Measurements from ENCODE around the gene TPSD1. TPM values are rescaled to one million over a fixed set of nuclear protein-coding genes. Genes with fewer than 3 reads are reported as not detected.

Gene TPSD1
- total and polyA plus RNA-seq, 5 donors from 2014 or later: not detected

- no peaks in the 10 kb centered on the region for H3K9me3 ChIP-seq (ENCODE audit: control insufficient read depth in 2 of 2, low read length in 2 of 2)
- H3K36me3 ChIP-seq (ENCODE audit: control insufficient read depth, insufficient read depth, low read length): no peaks in the 10 kb centered on the region
- H3K27me3 Mint-ChIP-seq: peaks cover 9% of the 10 kb centered on the region
- no peak overlapping the region for H3K4me3 Mint-ChIP-seq
- H3K4me1 ChIP-seq (ENCODE audit: control insufficient read depth, insufficient read depth, low read length, poor library complexity, severe bottlenecking): no peaks in the 10 kb centered on the region
- no peak overlapping the region for H3K27ac ChIP-seq (ENCODE audit: insufficient read depth, low read length, poor library complexity, severe bottlenecking)
- ATAC-seq (ENCODE audit: low read depth in 2 of 2) (no peak), DNase-seq (no peak)
- H3K36me3 Mint-ChIP-seq: no peaks in the 10 kb centered on the region
- H3K4me3 ChIP-seq (ENCODE audit: low read depth, low read length): no peak overlapping the region
- peaks cover 0 to 2% (median 0%) of the 10 kb centered on the region in 7 donors for H3K9me3 Mint-ChIP-seq
- no peaks in the 10 kb centered on the region for H3K27me3 ChIP-seq (ENCODE audit: control insufficient read depth, insufficient read depth, low read length)
- no peak overlapping the region for H3K27ac Mint-ChIP-seq
- H3K4me1 Mint-ChIP-seq: no peaks in the 10 kb centered on the region
These were observed 22.6 kb downstream of the TPSD1 start for GRCh38 chr16:1278477-1278876.

GRCh38 chr16:1279081-1279944 is 23.4 kb downstream of the TPSD1 start:
- Mint-ChIP-seq H3K4me3 (no peak overlapping the region), H3K27ac (no peak overlapping the region), H3K4me1 (no peaks in the 10 kb centered on the region), H3K9me3 (peaks cover 0 to 3% (median 0%) of the 10 kb centered on the region in 7 donors), H3K36me3 (no peaks in the 10 kb centered on the region), H3K27me3 (peaks cover 9% of the 10 kb centered on the region)
- ATAC-seq (ENCODE audit: low read depth in 2 of 2): no peak
- H3K4me3 ChIP-seq (ENCODE audit: low read depth, low read length): no peak overlapping the region
- H3K36me3 ChIP-seq (ENCODE audit: control insufficient read depth, insufficient read depth, low read length): no peaks in the 10 kb centered on the region
- H3K9me3 ChIP-seq (ENCODE audit: control insufficient read depth in 2 of 2, low read length in 2 of 2): no peaks in the 10 kb centered on the region
- H3K27me3 ChIP-seq (ENCODE audit: control insufficient read depth, insufficient read depth, low read length): no peaks in the 10 kb centered on the region
- H3K4me1 ChIP-seq (ENCODE audit: control insufficient read depth, insufficient read depth, low read length, poor library complexity, severe bottlenecking): no peaks in the 10 kb centered on the region
- H3K27ac ChIP-seq (ENCODE audit: insufficient read depth, low read length, poor library complexity, severe bottlenecking): no peak overlapping the region
- DNase-seq: no peak

GRCh38 chr16:1279945-1280589 is 24.2 kb downstream of the TPSD1 start:
- Histone ChIP-seq H3K4me3 (ENCODE audit: low read depth, low read length) (no peak overlapping the region), H3K9me3 (ENCODE audit: control insufficient read depth in 2 of 2, low read length in 2 of 2) (no peaks in the 10 kb centered on the region), H3K4me1 (ENCODE audit: control insufficient read depth, insufficient read depth, low read length, poor library complexity, severe bottlenecking) (no peaks in the 10 kb centered on the region), H3K27me3 (ENCODE audit: control insufficient read depth, insufficient read depth, low read length) (no peaks in the 10 kb centered on the region), H3K36me3 (ENCODE audit: control insufficient read depth, insufficient read depth, low read length) (no peaks in the 10 kb centered on the region), H3K27ac (ENCODE audit: insufficient read depth, low read length, poor library complexity, severe bottlenecking) (no peak overlapping the region)
- Mint-ChIP-seq H3K36me3 (no peaks in the 10 kb centered on the region), H3K9me3 (peaks cover 0 to 3% (median 0%) of the 10 kb centered on the region in 7 donors), H3K27ac (no peak overlapping the region), H3K27me3 (peaks cover 9% of the 10 kb centered on the region), H3K4me3 (no peak overlapping the region), H3K4me1 (no peaks in the 10 kb centered on the region)
- DNase-seq (no peak), ATAC-seq (ENCODE audit: low read depth in 2 of 2) (no peak)

- ATAC-seq (ENCODE audit: low read depth in 2 of 2) (no peak), DNase-seq (no peak)
- Mint-ChIP-seq H3K4me1 (no peaks in the 10 kb centered on the region), H3K36me3 (no peaks in the 10 kb centered on the region), H3K9me3 (peaks cover 0 to 3% (median 0%) of the 10 kb centered on the region in 7 donors), H3K4me3 (no peak overlapping the region), H3K27me3 (peaks cover 9% of the 10 kb centered on the region), H3K27ac (no peak overlapping the region)
- H3K9me3 ChIP-seq (ENCODE audit: control insufficient read depth in 2 of 2, low read length in 2 of 2): no peaks in the 10 kb centered on the region
- H3K36me3 ChIP-seq (ENCODE audit: control insufficient read depth, insufficient read depth, low read length): no peaks in the 10 kb centered on the region
- H3K4me1 ChIP-seq (ENCODE audit: control insufficient read depth, insufficient read depth, low read length, poor library complexity, severe bottlenecking): no peaks in the 10 kb centered on the region
- H3K27ac ChIP-seq (ENCODE audit: insufficient read depth, low read length, poor library complexity, severe bottlenecking): no peak overlapping the region
- H3K4me3 ChIP-seq (ENCODE audit: low read depth, low read length): no peak overlapping the region
- no peaks in the 10 kb centered on the region for H3K27me3 ChIP-seq (ENCODE audit: control insufficient read depth, insufficient read depth, low read length)
These were observed 24.9 kb downstream of the TPSD1 start for GRCh38 chr16:1280783-1281182.

- no peaks in the 10 kb centered on the region for H3K36me3 Mint-ChIP-seq
- peaks cover 9% of the 10 kb centered on the region for H3K27me3 Mint-ChIP-seq
- Histone ChIP-seq H3K4me1 (ENCODE audit: control insufficient read depth, insufficient read depth, low read length, poor library complexity, severe bottlenecking) (no peaks in the 10 kb centered on the region), H3K27ac (ENCODE audit: insufficient read depth, low read length, poor library complexity, severe bottlenecking) (no peak overlapping the region), H3K4me3 (ENCODE audit: low read depth, low read length) (no peak overlapping the region), H3K36me3 (ENCODE audit: control insufficient read depth, insufficient read depth, low read length) (no peaks in the 10 kb centered on the region), H3K27me3 (ENCODE audit: control insufficient read depth, insufficient read depth, low read length) (no peaks in the 10 kb centered on the region), H3K9me3 (ENCODE audit: control insufficient read depth in 2 of 2, low read length in 2 of 2) (no peaks in the 10 kb centered on the region)
- H3K4me3 Mint-ChIP-seq: no peak overlapping the region
- DNase-seq (no peak), ATAC-seq (ENCODE audit: low read depth in 2 of 2) (no peak)
- H3K4me1 Mint-ChIP-seq: no peaks in the 10 kb centered on the region
- no peak overlapping the region for H3K27ac Mint-ChIP-seq
- H3K9me3 Mint-ChIP-seq: peaks cover 0 to 3% (median 0%) of the 10 kb centered on the region in 7 donors
These were observed 25.6 kb downstream of the TPSD1 start for GRCh38 chr16:1281517-1281916.

- no peaks in the 10 kb centered on the region for H3K36me3 ChIP-seq (ENCODE audit: control insufficient read depth, insufficient read depth, low read length)
- Mint-ChIP-seq H3K9me3 (peaks cover 0 to 4% (median 0%) of the 10 kb centered on the region in 7 donors), H3K27ac (no peak overlapping the region), H3K4me1 (no peaks in the 10 kb centered on the region), H3K36me3 (no peaks in the 10 kb centered on the region), H3K27me3 (peaks cover 9% of the 10 kb centered on the region), H3K4me3 (no peak overlapping the region)
- DNase-seq (no peak), ATAC-seq (ENCODE audit: low read depth in 2 of 2) (no peak)
- H3K27me3 ChIP-seq (ENCODE audit: control insufficient read depth, insufficient read depth, low read length): no peaks in the 10 kb centered on the region
- no peaks in the 10 kb centered on the region for H3K4me1 ChIP-seq (ENCODE audit: control insufficient read depth, insufficient read depth, low read length, poor library complexity, severe bottlenecking)
- no peak overlapping the region for H3K27ac ChIP-seq (ENCODE audit: insufficient read depth, low read length, poor library complexity, severe bottlenecking)
- no peaks in the 10 kb centered on the region for H3K9me3 ChIP-seq (ENCODE audit: control insufficient read depth in 2 of 2, low read length in 2 of 2)
- no peak overlapping the region for H3K4me3 ChIP-seq (ENCODE audit: low read depth, low read length)
These were observed 26.6 kb downstream of the TPSD1 start for GRCh38 chr16:1282324-1282973.

- H3K4me3 ChIP-seq (ENCODE audit: low read depth, low read length): no peak overlapping the region
- no peak for DNase-seq
- no peaks in the 10 kb centered on the region for H3K27me3 ChIP-seq (ENCODE audit: control insufficient read depth, insufficient read depth, low read length)
- Mint-ChIP-seq H3K4me1 (peaks cover 0 to 3% (median 0%) of the 10 kb centered on the region in 4 donors), H3K4me3 (no peak overlapping the region), H3K9me3 (peaks cover 0 to 3% (median 0%) of the 10 kb centered on the region in 7 donors), H3K27ac (no peak overlapping the region), H3K27me3 (peaks cover 4% of the 10 kb centered on the region), H3K36me3 (no peaks in the 10 kb centered on the region)
- no peaks in the 10 kb centered on the region for H3K4me1 ChIP-seq (ENCODE audit: control insufficient read depth, insufficient read depth, low read length, poor library complexity, severe bottlenecking)
- no peaks in the 10 kb centered on the region for H3K9me3 ChIP-seq (ENCODE audit: control insufficient read depth in 2 of 2, low read length in 2 of 2)
- no peak overlapping the region for H3K27ac ChIP-seq (ENCODE audit: insufficient read depth, low read length, poor library complexity, severe bottlenecking)
- no peaks in the 10 kb centered on the region for H3K36me3 ChIP-seq (ENCODE audit: control insufficient read depth, insufficient read depth, low read length)
- no peak for ATAC-seq (ENCODE audit: low read depth in 2 of 2)
These were observed 27.4 kb downstream of the TPSD1 start for GRCh38 chr16:1283296-1283695.
